Endodermal cell (in vitro differentiated cells): ENCODE measurements around the gene GRXCR2. TPM values are rescaled to one million over a fixed set of nuclear protein-coding genes. Genes with fewer than 3 reads are reported as not detected.
"Not testable (repeated sequence)": the region's sequence is repeated elsewhere in the genome, so short reads cannot be mapped to it uniquely, and the experiment has no call there.

ENCODE experiments used
- DNase-seq: peaks from one replicate; pipeline ENCODE4 v3.0.0-alpha.2; 2017
- H3K27ac ChIP-seq: 2 replicates; pipeline ENCODE4 v1.5.1; 2013; ENCODE audit warnings: mild to moderate bottlenecking, low read depth, low read length, moderate library complexity
- H3K27me3 ChIP-seq: 2 replicates; pipeline ENCODE4 v1.6.1; 2013; ENCODE audit warnings: mild to moderate bottlenecking, low read length, moderate library complexity; ENCODE audit not compliant: insufficient read depth, control insufficient read depth, poor library complexity, severe bottlenecking
- H3K36me3 ChIP-seq: 2 replicates; pipeline ENCODE4 v1.7.0; 2013; ENCODE audit warnings: mild to moderate bottlenecking, low read length, moderate library complexity; ENCODE audit not compliant: control insufficient read depth, insufficient read depth
- H3K4me1 ChIP-seq: one replicate; pipeline ENCODE4 v1.7.0; 2013; ENCODE audit warnings: low read length; ENCODE audit not compliant: control insufficient read depth, insufficient read depth
- H3K4me3 ChIP-seq: 2 replicates; pipeline ENCODE4 v1.5.1; 2013; ENCODE audit warnings: mild to moderate bottlenecking, low read length, moderate library complexity
- H3K9ac ChIP-seq: 2 replicates; pipeline ENCODE4 v1.6.1; 2013; ENCODE audit warnings: mild to moderate bottlenecking, low read length, moderate library complexity; ENCODE audit not compliant: poor library complexity, severe bottlenecking; ENCODE audit errors: extremely low read depth
- H3K9me3 ChIP-seq: 2 replicates; pipeline ENCODE4 v1.6.1; 2013; ENCODE audit warnings: mild to moderate bottlenecking, low read length, moderate library complexity; ENCODE audit not compliant: control insufficient read depth
- H3K27ac Mint-ChIP-seq: 2 replicates; pipeline ENCODE4 v1.8.0; 2020; ENCODE audit warnings: mixed read lengths
- H3K27me3 Mint-ChIP-seq: 2 replicates; pipeline ENCODE4 v1.8.0; 2021; ENCODE audit warnings: mild to moderate bottlenecking, mixed read lengths; ENCODE audit not compliant: insufficient read depth
- H3K36me3 Mint-ChIP-seq: 2 replicates; pipeline ENCODE4 v1.8.0; 2020; ENCODE audit warnings: low read depth, mixed read lengths
- H3K4me1 Mint-ChIP-seq: 2 replicates; pipeline ENCODE4 v1.8.0; 2020; ENCODE audit warnings: mixed read lengths
- H3K4me3 Mint-ChIP-seq: 2 replicates; pipeline ENCODE4 v1.8.0; 2020; ENCODE audit warnings: mild to moderate bottlenecking, moderate library complexity, mixed read lengths
- H3K9me3 Mint-ChIP-seq: 2 replicates; pipeline ENCODE4 v1.8.0; 2020; ENCODE audit warnings: mild to moderate bottlenecking, mixed read lengths
- CTCF ChIP-seq: fragments of 200-600 bp; sonication (generic); conservative IDR thresholded peaks from 2 replicates; pipeline ENCODE4 v1.5.0; 2021; ENCODE audit warnings: antibody characterized with exemption, mild to moderate bottlenecking
- WGBS, 2 experiments: methylation state at CpG; one replicate each; pipeline versions ENCODE4 v1.1.5 to v1.1.7; 2013; ENCODE audit warnings: missing lambda C conversion rate in 2 of 2, mixed read lengths in 1 of 2; ENCODE audit not compliant: insufficient coverage in 1 of 2, insufficient read length in 1 of 2; 5-methylcytosine and 5-hydroxymethylcytosine counted together
- total RNA-seq, 2 donors: library from RNA; stranded (reverse); fragmentation: NEBNext Ultra II Directional in 1 of 2; extraction: Animal tissue kit (Norgen Biotek cat#: 25700) in 1 of 2; gene quantifications; 2 replicates in 1 of 2; 3 replicates in 1 of 2; pipeline ENCODE4 v1.2.1, GENCODE V29; 2021

The GRXCR2 gene
- total RNA-seq, 2 donors from 2014 or later: not detected

- Mint-ChIP-seq H3K9me3 (no peaks in the 10 kb centered on the region), H3K36me3 (no peaks in the 10 kb centered on the region), H3K27ac (no peak overlapping the region), H3K4me3 (no peak overlapping the region), H3K4me1 (peaks cover 12% of the 10 kb centered on the region), H3K27me3 (peaks cover 88% of the 10 kb centered on the region)
- Histone ChIP-seq H3K27me3 (peaks cover 73% of the 10 kb centered on the region), H3K9ac (no peak overlapping the region), H3K4me3 (no peak overlapping the region), H3K27ac (no peak overlapping the region), H3K36me3 (no peaks in the 10 kb centered on the region), H3K9me3 (no peaks in the 10 kb centered on the region), H3K4me1 (no peaks in the 10 kb centered on the region)
- 94 to 95% methylated on average over 3 of the region's 3 CpGs for WGBS, 2 experiments
- TF ChIP-seq CTCF: no peak
- DNase-seq: no peak
Observed at GRCh38 chr5:145840458-145841132, 32.2 kb downstream of the GRXCR2 start.

- Histone ChIP-seq H3K4me1 (no peaks in the 10 kb centered on the region), H3K4me3 (no peak overlapping the region), H3K36me3 (no peaks in the 10 kb centered on the region), H3K9ac (no peak overlapping the region), H3K27me3 (peaks cover 64% of the 10 kb centered on the region), H3K27ac (no peak overlapping the region), H3K9me3 (no peaks in the 10 kb centered on the region)
- Mint-ChIP-seq H3K36me3 (no peaks in the 10 kb centered on the region), H3K27ac (no peak overlapping the region), H3K4me1 (peaks cover 13% of the 10 kb centered on the region), H3K4me3 (no peak overlapping the region), H3K27me3 (peaks cover 86% of the 10 kb centered on the region), H3K9me3 (no peaks in the 10 kb centered on the region)
- peak; percentile 71 for DNase-seq
- TF ChIP-seq CTCF: no peak
- 73 to 87% methylated on average over 6 of the region's 6 CpGs for WGBS, 2 experiments
Observed at GRCh38 chr5:145838276-145838675, 34.5 kb downstream of the GRXCR2 start.

GRCh38 chr5:145836241-145836640, 36.6 kb downstream of the GRXCR2 start:
- H3K9ac ChIP-seq, H3K4me3 Mint-ChIP-seq: not testable (repeated sequence)
- peaks cover 75% of the 10 kb centered on the region for H3K27me3 Mint-ChIP-seq

DNA sequence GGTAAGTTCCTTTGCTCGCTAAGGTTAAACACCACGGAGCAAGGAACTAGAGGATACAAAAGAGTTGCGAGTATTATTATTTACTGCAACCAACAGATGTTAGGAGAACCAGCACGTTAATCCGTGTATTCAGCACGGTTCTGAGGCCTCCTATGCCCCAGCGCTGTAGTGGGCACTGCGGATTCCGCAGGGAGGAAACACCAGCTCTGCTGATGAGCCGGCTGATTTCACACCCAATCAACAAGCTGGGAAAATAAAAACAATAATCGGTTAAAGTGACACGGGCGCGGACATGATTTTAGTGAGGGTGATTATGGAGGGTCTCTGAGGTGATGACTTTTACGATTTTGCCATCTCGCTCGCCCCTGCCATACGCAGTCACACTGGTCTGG, 37.0 kb downstream of the GRXCR2 start:
- Mint-ChIP-seq H3K4me3 (peak overlapping the region; percentile 56), H3K4me1 (peaks cover 13% of the 10 kb centered on the region), H3K9me3 (no peaks in the 10 kb centered on the region), H3K27me3 (peaks cover 71% of the 10 kb centered on the region), H3K27ac (no peak overlapping the region), H3K36me3 (no peaks in the 10 kb centered on the region)
- WGBS, 2 experiments: 84 to 91% methylated on average over 14 to 18 of the region's 18 CpGs
- Histone ChIP-seq H3K9ac (peak overlapping the region; percentile 33), H3K4me1 (no peaks in the 10 kb centered on the region), H3K27ac (no peak overlapping the region), H3K4me3 (peak overlapping the region; percentile 84), H3K9me3 (no peaks in the 10 kb centered on the region), H3K27me3 (peaks cover 42% of the 10 kb centered on the region), H3K36me3 (no peaks in the 10 kb centered on the region)
- TF ChIP-seq CTCF: no peak
- DNase-seq: no peak

More at GRCh38 chr5:145836241-145836640, 36.6 kb downstream of the GRXCR2 start:
- not testable (repeated sequence) for DNase-seq, H3K4me3 ChIP-seq, H3K36me3 ChIP-seq, H3K27ac ChIP-seq, H3K9me3 ChIP-seq, H3K9me3 Mint-ChIP-seq, H3K4me1 ChIP-seq, H3K36me3 Mint-ChIP-seq, H3K27ac Mint-ChIP-seq
- peaks cover 13% of the 10 kb centered on the region for H3K4me1 Mint-ChIP-seq
- WGBS, 2 experiments: 94% methylated on average over 11 to 13 of the region's 13 CpGs
- H3K27me3 ChIP-seq: peaks cover 45% of the 10 kb centered on the region
